ENCODE data around the gene AVL9.
"Not testable (repeated sequence)": the region's sequence is repeated elsewhere in the genome, so short reads cannot be mapped to it uniquely, and the experiment has no call there.

AVL9 gene

GRCh38 chr7:32495298-32496051 lies at the start of gene AVL9:
AVL9 (plus strand) TSS chr7:32495489; CDS start chr7:32495710, 221 bp downstream.
- DNase-seq (ENCODE audit: low read depth in 2 of 3, low spot score in 1 of 3), result peak; percentile 98 to 99 (median 98)

GRCh38 chr7:32447218-32447617 lies 48.1 kb upstream of the AVL9 start:
- no peak for DNase-seq (ENCODE audit: low read depth in 2 of 3, low spot score in 1 of 3)

GRCh38 chr7:32453341-32454011 lies 41.8 kb upstream of the AVL9 start:
- DNase-seq (ENCODE audit: low read depth in 2 of 3, low spot score in 1 of 3), result no peak

GRCh38 chr7:32458025-32458424 lies 37.3 kb upstream of the AVL9 start:
- no peak for DNase-seq (ENCODE audit: low read depth in 2 of 3, low spot score in 1 of 3)

- no peak for DNase-seq (ENCODE audit: low read depth in 2 of 3, low spot score in 1 of 3)
These were observed 35.5 kb upstream of the AVL9 start for GRCh38 chr7:32459788-32460187.

- no peak for DNase-seq (ENCODE audit: low read depth in 2 of 3, low spot score in 1 of 3)
These were observed 33.8 kb upstream of the AVL9 start for GRCh38 chr7:32461484-32461883.

GRCh38 chr7:32462451-32462850 lies 32.8 kb upstream of the AVL9 start:
- no peak for DNase-seq (ENCODE audit: low read depth in 2 of 3, low spot score in 1 of 3)

GRCh38 chr7:32462977-32463376 lies 32.3 kb upstream of the AVL9 start:
- no peak for DNase-seq (ENCODE audit: low read depth in 2 of 3, low spot score in 1 of 3)

GRCh38 chr7:32464641-32465416 lies 30.5 kb upstream of the AVL9 start:
- DNase-seq (ENCODE audit: low read depth in 2 of 3, low spot score in 1 of 3), result not testable (repeated sequence)

GRCh38 chr7:32470004-32470403 lies 25.3 kb upstream of the AVL9 start:
- DNase-seq (ENCODE audit: low read depth in 2 of 3, low spot score in 1 of 3), result not testable (repeated sequence)

- no peak for DNase-seq (ENCODE audit: low read depth in 2 of 3, low spot score in 1 of 3)
These were observed 24.4 kb upstream of the AVL9 start for GRCh38 chr7:32470871-32471270.

- DNase-seq (ENCODE audit: low read depth in 2 of 3, low spot score in 1 of 3), result no peak
These were observed 23.3 kb upstream of the AVL9 start for GRCh38 chr7:32472015-32472414.

GRCh38 chr7:32474008-32474407 lies 21.3 kb upstream of the AVL9 start:
- no peak for DNase-seq (ENCODE audit: low read depth in 2 of 3, low spot score in 1 of 3)

- DNase-seq (ENCODE audit: low read depth in 2 of 3, low spot score in 1 of 3), result no peak
These were observed 18.3 kb upstream of the AVL9 start for GRCh38 chr7:32476816-32477648.

GRCh38 chr7:32477649-32477980 lies 17.7 kb upstream of the AVL9 start:
- no peak for DNase-seq (ENCODE audit: low read depth in 2 of 3, low spot score in 1 of 3)

- no peak for DNase-seq (ENCODE audit: low read depth in 2 of 3, low spot score in 1 of 3)
These were observed 15.6 kb upstream of the AVL9 start for GRCh38 chr7:32479574-32480200.

- no peak for DNase-seq (ENCODE audit: low read depth in 2 of 3, low spot score in 1 of 3)
These were observed 14.1 kb upstream of the AVL9 start for GRCh38 chr7:32481176-32481575.

- DNase-seq (ENCODE audit: low read depth in 2 of 3, low spot score in 1 of 3), result no peak
These were observed 13.4 kb upstream of the AVL9 start for GRCh38 chr7:32481921-32482320.

- DNase-seq (ENCODE audit: low read depth in 2 of 3, low spot score in 1 of 3), result no peak
These were observed 5.5 kb upstream of the AVL9 start for GRCh38 chr7:32489788-32490126.

GRCh38 chr7:32490127-32490796 lies 5.0 kb upstream of the AVL9 start, which contains the start of gene LSM5:
LSM5 (minus strand) TSS chr7:32490380; CDS start chr7:32490365, 15 bp downstream.
- peak; percentile 83 to 86 (median 85) for DNase-seq (ENCODE audit: low read depth in 2 of 3, low spot score in 1 of 3)

Data from stimulated activated CD4-positive, alpha-beta T cell treated with anti-CD3 and anti-CD28 coated beads, Interleukin-12 subunit alpha, Interleukin-12 subunit beta, amount 100 ng/mL, for 48 hours (primary cell).